Right ventricle myocardium inferior (tissue), 1 donor: ENCODE data around the gene ANKRD23. TPM values are rescaled to one million over a fixed set of nuclear protein-coding genes. Genes with fewer than 3 reads are reported as not detected.

Source experiments
- ATAC-seq: fragments of 200-7000 bp; cut with Tn5 transposase; one replicate; pipeline ENCODE4 v1.9.1; 2020; ENCODE audit warnings: mild to moderate bottlenecking, moderate library complexity
- DNase-seq: peaks from one replicate; pipeline ENCODE4 v3.0.0; 2021; ENCODE audit errors: missing footprints
- intact Hi-C: fragments of 100-400 bp; cut with DNase I; formaldehyde crosslinking; loops from one replicate; pipeline ENCODE4 v1.11.0; 2022
- microRNA-seq: library from miRNA; unstranded; fragments of <30 nt; microRNA quantifications from one replicate; pipeline ENCODE4 v1.2.0, GENCODE V29; 2020
- total RNA-seq: library from RNA; stranded (reverse); fragmentation: NEBNext Ultra II Directional; extraction: Animal tissue kit (Norgen Biotek cat#: 25700); gene quantifications from one replicate; pipeline ENCODE4 v1.2.1, GENCODE V29; 2021
- donor health status: DM: no; HTN: yes; CAD: no; lungs with severe emphysema.

Gene ANKRD23
- total RNA-seq, 1 donor from 2014 or later = 12.7 TPM

DNA sequence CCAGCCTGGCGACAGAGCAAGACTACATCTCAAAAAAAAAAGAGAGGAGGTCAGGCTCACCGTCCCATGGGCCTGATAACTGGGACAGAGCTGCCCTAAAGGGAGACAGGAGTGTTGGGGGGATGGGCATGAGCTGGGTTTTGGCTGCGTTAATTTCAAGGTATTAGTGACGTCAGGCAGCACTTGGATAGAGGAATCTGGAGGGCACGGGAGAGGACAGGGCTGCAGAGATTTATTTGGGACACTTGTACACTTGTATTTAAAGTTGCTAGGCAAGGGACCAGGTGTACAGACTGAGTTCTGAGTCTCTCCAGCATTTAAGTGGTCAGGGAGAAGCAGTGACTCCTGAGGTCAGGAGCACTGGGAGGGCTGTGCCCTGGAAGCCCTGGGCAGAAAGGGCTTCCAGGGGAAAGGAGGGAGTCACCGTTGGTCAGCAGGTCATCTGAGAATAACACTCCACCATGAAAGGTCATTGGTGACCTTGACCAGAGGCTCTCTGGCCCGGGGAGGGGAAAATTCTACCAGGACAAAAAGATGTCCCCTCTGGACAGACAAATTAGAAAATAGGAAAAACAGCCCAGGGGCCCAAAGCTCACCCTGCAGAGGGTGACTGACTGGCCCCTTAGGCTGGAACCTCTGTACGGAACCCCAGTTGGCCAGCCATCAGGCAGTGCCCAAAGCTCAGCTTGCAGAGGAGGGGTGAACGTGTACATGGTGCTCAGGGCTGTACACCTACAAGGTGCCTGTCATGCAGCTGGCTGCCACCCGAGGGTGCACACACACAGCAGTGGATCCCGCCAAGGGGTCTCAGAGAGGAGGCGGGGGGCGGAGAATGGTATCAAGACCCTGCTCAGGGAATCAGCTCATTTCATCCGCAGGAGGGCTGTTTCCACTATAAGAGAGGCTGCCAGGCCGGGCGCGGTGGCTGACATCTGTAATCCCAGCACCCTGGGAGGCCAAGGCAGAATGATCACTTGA lies 50.8 kb downstream of the ANKRD23 start:
- peak; percentile 78 for ATAC-seq

GRCh38 chr2:96789245-96789617 lies 54.6 kb downstream of the ANKRD23 start:
- ATAC-seq = peak; percentile 4
- peak; percentile 47 for DNase-seq
- intact Hi-C loops = no loop called here

More for the DNA sequence above, 50.8 kb downstream of the ANKRD23 start:
- DNase-seq = peak; percentile 66
- intact Hi-C loops = no loop called here

DNA sequence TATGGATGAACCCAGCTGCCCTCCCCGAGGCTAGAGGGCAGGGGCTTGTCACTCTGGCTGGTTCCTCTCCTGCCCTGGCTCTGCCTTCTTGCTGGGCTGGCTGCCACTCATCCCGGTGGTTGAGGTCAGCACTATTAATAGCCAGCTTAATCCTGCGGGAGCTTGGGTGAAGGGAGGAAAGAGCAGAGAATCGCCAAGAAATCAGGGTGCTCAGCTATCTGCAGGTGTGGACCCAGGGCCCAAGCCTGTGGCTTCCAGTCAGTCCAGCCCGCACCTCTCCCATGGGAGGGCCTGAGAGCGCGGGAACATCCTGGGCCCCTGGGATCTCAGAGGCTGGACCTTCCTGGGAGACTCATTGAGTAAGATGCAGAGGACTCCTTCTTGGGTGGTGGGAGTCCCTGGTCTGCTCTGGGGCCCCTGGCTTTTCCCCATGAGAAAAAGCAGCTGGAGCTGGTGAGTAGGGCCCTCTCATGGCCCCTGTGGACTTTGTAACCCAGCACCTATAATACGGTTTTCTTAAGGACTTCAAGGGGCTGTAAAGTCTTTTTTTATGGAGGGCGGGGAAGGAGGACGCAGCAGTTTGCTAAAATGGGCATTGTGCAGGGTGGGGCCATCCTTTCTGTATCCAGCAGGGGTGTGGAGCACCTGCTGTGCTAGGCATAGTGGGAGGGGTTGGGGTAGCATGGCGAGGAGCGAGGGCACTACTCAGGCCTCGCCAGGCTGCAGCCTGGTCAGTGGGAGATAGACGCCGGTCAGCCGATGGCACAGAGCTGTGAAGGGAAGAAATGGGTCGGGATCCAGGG lies 55.2 kb downstream of the ANKRD23 start:
- ATAC-seq (peak; percentile 83), DNase-seq (peak; percentile 65)
- intact Hi-C loops = no loop called here

Small RNAs within 50 kb of the gene (microRNA-seq; reads per million reads assigned to microRNA genes)
- gene MIR3127 = 3.6 reads per million, percentile 4 among the genes with 10 or more reads in this experiment

Other genes starting within 250 kb of the ANKRD23 start
- 31.9 TPM for gene KANSL3, start 205.7 kb downstream of the ANKRD23 start, total RNA-seq
- not detected for gene FER1L5, start 201.3 kb downstream of the ANKRD23 start, total RNA-seq
- gene LMAN2L, start 104.0 kb downstream of the ANKRD23 start, total RNA-seq = 26.2 TPM
- 33.3 TPM for gene CNNM4, start 83.1 kb downstream of the ANKRD23 start, total RNA-seq
- gene CNNM3, start 27.8 kb downstream of the ANKRD23 start, total RNA-seq = 13.3 TPM
- 17.4 TPM for gene ANKRD39, start 14.0 kb upstream of the ANKRD23 start, total RNA-seq
- gene SEMA4C, start 26.1 kb upstream of the ANKRD23 start, total RNA-seq = 22.7 TPM
- gene FAM178B, start 142.6 kb upstream of the ANKRD23 start, total RNA-seq = not detected